ENCODE measurements around the gene MGAT4B. TPM values are rescaled to one million over a fixed set of nuclear protein-coding genes. Genes with fewer than 3 reads are reported as not detected.

The MGAT4B gene
- total RNA-seq, 1 donor from 2014 or later: 99.8 TPM

- intact Hi-C loops (cut with micrococcal nuclease): no loop called here
Observed at GRCh38 chr5:179776411-179776938, 30.2 kb downstream of the MGAT4B start.

- intact Hi-C loops (cut with micrococcal nuclease): no loop called here
Observed at GRCh38 chr5:179774442-179774841, 32.2 kb downstream of the MGAT4B start.

DNA sequence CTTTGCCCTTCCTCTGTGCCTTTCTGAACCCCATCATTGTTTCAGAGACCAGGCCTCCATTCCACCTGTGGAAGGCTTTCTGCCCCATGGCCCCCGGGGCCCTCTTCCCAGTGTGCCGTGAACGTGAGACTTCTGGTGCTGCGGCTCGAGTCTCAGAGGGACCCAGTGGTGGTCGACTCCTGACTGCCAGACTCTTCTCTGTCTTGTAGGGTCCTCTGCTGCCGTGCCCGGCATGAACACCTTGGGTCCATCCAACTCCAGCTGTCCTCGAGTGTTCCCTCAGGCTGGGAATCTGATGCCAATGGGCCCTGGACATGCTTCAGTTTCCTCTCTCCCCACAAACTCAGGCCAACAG is 33.0 kb downstream of the MGAT4B start:
- intact Hi-C loops (cut with micrococcal nuclease): no loop called here

GRCh38 chr5:179772351-179772750 is 34.3 kb downstream of the MGAT4B start:
- intact Hi-C loops (cut with micrococcal nuclease): no loop called here

DNA sequence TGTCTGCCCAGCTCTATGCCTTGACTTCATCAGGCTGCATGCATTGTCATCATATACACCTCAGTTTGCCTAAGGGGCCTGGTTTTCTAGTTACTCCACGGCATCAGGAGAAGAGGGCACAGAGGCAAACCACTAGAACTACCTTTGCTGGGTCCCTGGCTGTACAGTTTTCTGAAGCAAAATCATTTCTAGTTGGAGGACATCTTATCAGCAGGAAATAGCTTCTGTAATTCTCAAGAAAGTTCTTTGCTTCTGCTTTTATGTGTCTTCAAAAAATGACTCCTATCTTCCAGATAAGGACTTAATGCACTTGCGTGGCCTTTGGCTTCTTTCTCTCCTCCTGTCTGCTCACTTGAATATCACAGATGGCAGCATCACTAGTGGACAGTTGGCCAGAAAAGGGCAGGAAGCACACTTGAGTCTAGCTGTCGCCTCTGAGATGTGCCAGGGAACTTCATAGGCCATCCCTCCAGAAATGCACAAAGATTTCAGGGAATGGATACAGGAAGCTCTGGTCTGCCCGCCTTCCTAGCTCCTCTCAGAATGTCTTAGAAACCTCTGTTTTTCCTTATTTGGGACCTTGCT is 35.3 kb downstream of the MGAT4B start:
- intact Hi-C loops (cut with micrococcal nuclease): no loop called here

DNA sequence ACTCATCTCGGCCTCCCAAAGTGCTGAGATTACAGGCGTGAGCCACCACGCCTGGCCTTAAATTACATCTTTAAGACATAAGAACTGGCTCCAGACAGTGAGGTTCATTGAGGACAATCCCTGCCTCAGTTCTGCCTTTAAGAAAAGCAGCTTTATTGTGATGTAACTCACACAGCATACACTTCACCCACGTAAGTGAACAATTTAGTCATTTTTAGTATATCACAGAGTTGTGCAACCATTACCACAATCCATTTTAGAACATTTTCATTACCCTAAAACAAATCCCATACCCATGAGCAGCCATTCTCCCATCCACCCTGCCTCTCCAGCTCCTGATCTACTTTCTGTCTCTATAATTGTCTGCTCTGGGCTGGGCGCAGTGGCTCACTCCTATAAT is 36.9 kb downstream of the MGAT4B start:
- intact Hi-C loops (cut with micrococcal nuclease): no loop called here

DNA sequence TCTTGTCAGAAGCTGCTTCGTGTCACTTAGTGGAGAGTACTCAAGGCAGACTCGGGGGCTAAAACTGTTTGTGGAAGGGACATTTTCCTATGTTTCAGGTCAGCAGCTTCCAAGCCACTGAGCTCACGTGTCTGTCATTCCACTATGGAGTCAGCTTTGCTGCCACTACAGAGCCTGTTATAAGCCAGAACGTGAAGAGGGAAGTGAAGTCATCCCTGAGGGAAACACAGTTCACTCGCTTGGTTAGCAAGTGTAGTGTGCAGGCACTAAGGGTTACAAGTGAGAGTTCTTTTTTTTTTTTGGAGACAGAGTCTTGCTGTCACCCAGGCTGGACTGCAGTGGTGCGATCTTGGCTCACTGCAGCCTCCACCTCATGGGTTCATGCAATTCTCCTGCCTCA is 37.4 kb downstream of the MGAT4B start:
- intact Hi-C loops (cut with micrococcal nuclease): no loop called here

- intact Hi-C loops (cut with micrococcal nuclease): no loop called here
Observed at GRCh38 chr5:179768326-179769085, 38.2 kb downstream of the MGAT4B start.

GRCh38 chr5:179767496-179768100 is 39.1 kb downstream of the MGAT4B start:
- intact Hi-C loops (cut with micrococcal nuclease): no loop called here

DNA sequence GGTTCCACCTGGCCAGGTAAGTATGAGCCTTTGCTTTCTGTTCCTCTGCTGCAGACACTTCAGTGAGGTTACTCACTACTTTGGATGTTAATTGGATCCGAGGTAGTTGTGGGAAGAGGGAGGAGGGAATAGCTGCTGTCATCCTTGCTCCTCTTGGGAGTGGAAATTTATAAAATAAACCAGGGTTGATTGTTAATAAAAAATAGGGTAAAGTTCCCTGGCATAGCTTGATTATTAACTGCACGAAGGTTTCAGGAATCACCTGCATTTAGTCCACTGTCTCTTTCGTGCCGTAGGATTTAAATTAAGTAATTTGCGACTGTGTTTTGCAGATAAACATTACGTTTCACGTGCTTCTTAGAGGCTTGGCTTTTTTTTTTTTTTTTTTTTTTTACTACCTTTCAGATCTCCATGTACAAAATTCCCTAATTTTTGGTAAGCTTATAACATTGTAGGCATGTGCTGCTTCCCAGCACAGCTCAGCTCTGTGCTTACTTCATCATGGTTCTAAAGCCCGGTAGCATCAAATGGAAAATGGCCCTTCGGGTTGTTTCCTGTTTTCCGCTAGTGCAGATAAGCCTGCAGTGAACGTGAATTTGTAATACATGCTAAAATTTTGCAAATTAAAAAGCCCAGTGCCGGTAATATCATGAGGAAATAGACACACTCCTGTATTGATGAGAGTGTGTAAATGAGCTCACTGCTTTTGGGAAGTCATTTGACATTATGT is 39.8 kb downstream of the MGAT4B start:
- intact Hi-C loops (cut with micrococcal nuclease): no loop called here

- intact Hi-C loops (cut with micrococcal nuclease): no loop called here
Observed at GRCh38 chr5:179766021-179766725, 40.5 kb downstream of the MGAT4B start.

DNA sequence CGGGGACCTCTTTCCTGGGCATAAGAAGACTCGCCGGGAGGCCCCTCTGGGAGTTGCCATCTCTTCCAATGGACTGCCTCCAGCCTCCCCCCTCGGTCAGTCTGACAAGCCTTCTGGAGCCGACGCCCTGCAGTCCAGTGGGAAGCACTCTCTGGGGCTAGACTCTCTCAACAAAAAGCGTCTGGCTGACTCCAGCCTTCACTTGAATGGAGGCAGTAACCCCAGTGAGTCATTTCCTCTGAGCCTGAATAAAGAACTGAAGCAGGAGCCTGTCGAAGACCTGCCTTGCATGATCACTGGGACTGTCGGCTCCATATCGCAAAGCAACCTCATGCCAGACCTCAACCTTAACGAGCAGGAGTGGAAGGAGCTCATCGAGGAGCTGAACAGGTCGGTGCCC is 41.3 kb downstream of the MGAT4B start:
- intact Hi-C loops (cut with micrococcal nuclease): no loop called here

DNA sequence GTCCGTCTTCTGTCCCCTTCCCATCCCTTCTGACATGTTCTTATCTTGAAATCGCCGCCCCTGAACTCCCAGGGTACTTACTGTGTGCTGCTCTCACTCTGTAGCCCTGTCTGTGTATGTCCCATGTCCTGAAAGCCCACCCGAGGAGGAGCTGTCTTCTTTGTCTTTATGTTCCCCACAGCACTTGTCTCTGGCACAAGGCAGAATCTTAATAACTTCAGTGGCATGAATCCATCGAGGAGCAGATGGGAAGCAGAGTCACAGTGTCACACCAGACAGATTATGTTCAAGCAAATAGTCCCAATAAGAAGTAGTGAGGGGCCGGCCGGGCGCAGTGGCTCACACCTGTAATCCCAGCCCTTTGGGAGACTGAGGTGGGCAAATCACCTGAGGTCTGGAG is 42.6 kb downstream of the MGAT4B start:
- intact Hi-C loops (cut with micrococcal nuclease): no loop called here

DNA sequence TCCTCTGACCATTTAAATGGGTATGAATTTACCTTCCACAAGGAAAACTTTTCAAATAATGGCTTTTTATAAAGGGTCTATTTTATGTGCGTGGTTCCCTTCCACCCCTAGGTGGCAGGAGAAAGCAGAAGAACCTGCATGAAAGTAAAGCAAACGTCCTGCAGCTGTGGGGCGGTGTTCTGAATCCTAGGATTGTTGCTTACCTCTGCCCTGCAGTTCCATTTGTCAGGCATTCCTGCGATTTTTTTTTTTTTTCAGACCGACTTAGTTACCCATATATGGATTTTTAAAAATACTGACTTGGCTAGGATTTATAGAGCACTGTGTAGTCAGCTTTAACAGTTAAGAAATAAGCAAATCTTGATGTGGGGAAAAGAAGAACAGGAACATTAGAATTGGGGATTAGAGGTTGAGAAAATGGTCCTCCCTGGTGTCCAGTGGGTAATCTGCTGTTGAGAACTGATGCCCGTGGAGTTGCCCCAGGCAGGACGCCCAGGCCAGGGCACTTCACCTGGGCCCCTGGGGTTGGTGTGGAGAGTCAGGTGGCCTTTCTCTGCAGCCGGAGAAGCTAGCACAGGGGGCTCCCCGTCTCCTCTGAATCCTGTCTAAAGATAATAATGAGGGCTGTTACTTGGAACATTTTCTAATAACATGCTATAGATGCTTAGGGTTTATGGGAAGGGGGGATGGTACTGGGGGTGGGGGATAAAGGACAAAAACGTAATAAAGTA is 43.3 kb downstream of the MGAT4B start:
- intact Hi-C loops (cut with micrococcal nuclease): loop anchor here (1.0 kb wide), 5 partner anchors 33 to 327 kb away; partner anchors contain the start of genes CANX and TBC1D9B

GRCh38 chr5:179762781-179763176 is 43.9 kb downstream of the MGAT4B start:
- intact Hi-C loops (cut with micrococcal nuclease): loop anchor here (1.0 kb wide), 7 partner anchors 30 to 328 kb away; partner anchors contain the start of genes CANX, MAML1, MRNIP and TBC1D9B

DNA sequence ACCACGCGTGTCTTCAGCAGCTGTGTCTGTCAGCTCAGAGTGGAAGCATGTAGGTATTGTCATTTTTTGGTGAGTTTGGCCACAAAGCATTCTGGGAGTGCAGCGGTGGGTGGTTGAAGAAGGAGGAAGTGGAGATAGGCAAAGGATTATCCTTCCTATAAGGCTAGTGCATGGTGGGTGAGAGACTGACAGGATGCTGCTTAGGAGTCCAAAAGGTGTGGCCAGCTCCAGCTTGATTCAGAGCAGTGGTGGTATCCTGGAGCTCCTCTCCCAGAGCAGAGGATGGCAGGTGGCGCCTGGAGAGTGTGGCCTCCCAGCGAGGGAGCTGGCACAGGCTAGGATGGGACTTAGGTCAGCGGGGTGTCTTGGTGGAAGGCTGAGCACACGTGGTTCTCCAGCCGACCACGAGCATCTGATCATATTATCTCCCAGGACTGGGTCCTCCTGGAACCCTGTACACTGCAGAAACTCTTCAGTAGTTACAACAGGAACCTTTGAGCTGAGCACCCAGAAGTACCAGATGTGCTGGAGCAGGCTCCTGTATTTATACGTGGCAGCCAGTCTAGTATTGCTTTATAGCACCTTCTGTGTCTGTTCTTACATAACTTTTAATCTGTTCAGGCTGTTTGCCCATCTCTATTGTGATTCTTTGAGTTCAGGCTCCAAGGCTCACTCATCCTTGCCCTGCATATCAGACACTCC is 44.4 kb downstream of the MGAT4B start:
- intact Hi-C loops (cut with micrococcal nuclease): loop anchor here (1.0 kb wide), 2 partner anchors 30 to 96 kb away; partner anchors contain the start of genes MAML1 and MRNIP

- intact Hi-C loops (cut with micrococcal nuclease): no loop called here
Observed at GRCh38 chr5:179759581-179760551, 46.8 kb downstream of the MGAT4B start.

- intact Hi-C loops (cut with micrococcal nuclease): no loop called here
Observed at GRCh38 chr5:179758955-179759354, 47.7 kb downstream of the MGAT4B start.
